GM18868 (cell line): ENCODE results near the gene ALKBH6.
A peak's percentile ranks its signal among the peaks of the same experiment; 100 is the strongest.
"Not testable (repeated sequence)": the region's sequence is repeated elsewhere in the genome, so short reads cannot be mapped to it uniquely, and the experiment has no call there.

Experiments
- ATAC-seq: cut with Tn5 transposase; IDR thresholded peaks from one replicate; pipeline ENCODE4 v1.9.1; 2021; ENCODE audit warnings: mild to moderate bottlenecking, moderate library complexity; ENCODE audit not compliant: unreplicated experiment

The ALKBH6 gene

GRCh38 chr19:36014012-36014924 is at the start of gene ALKBH6:
TSS of gene ALKBH6 (minus strand) at chr19:36014213. CDS start at chr19:36013397, 816 bp downstream.
- peak; percentile 96 for ATAC-seq

- ATAC-seq = no peak
Observed at GRCh38 chr19:36061367-36061766, 47.4 kb upstream of the ALKBH6 start.

GRCh38 chr19:36060430-36060829 is 46.4 kb upstream of the ALKBH6 start:
- no peak for ATAC-seq

GRCh38 chr19:36059180-36059910 is 45.3 kb upstream of the ALKBH6 start:
- no peak for ATAC-seq

GRCh38 chr19:36058481-36059179 is 44.6 kb upstream of the ALKBH6 start:
- no peak for ATAC-seq

GRCh38 chr19:36054733-36055686 is 41.0 kb upstream of the ALKBH6 start, which contains the start of gene WDR62:
TSS of gene WDR62 (plus strand) at chr19:36054897. CDS start at chr19:36054972, 75 bp downstream.
- ATAC-seq = peak; percentile 68

- peak; percentile 81 for ATAC-seq
Observed at GRCh38 chr19:36054119-36054732, 40.2 kb upstream of the ALKBH6 start, which contains the start of gene THAP8. TSS of gene THAP8 (minus strand) at chr19:36054285. CDS start at chr19:36054217, 68 bp downstream.

- no peak for ATAC-seq
Observed at GRCh38 chr19:36051637-36052036, 37.6 kb upstream of the ALKBH6 start.

GRCh38 chr19:36051236-36051635 is 37.2 kb upstream of the ALKBH6 start:
- no peak for ATAC-seq

GRCh38 chr19:36049080-36049698 is 35.2 kb upstream of the ALKBH6 start:
- ATAC-seq = no peak

- ATAC-seq = no peak
Observed at GRCh38 chr19:36047835-36048234, 33.8 kb upstream of the ALKBH6 start.

GRCh38 chr19:36046443-36047050 is 32.5 kb upstream of the ALKBH6 start:
- ATAC-seq = no peak

GRCh38 chr19:36043952-36044351 is 29.9 kb upstream of the ALKBH6 start:
- no peak for ATAC-seq

GRCh38 chr19:36041831-36042230 is 27.8 kb upstream of the ALKBH6 start:
- ATAC-seq = no peak

GRCh38 chr19:36041092-36041491 is 27.1 kb upstream of the ALKBH6 start:
- not testable (repeated sequence) for ATAC-seq

GRCh38 chr19:36040495-36040894 is 26.5 kb upstream of the ALKBH6 start:
- ATAC-seq = no peak

- ATAC-seq = no peak
Observed at GRCh38 chr19:36032251-36033104, 18.5 kb upstream of the ALKBH6 start, which contains the start of gene CLIP3. TSS of gene CLIP3 (minus strand) at chr19:36032873. CDS start at chr19:36032357, 516 bp downstream.

- ATAC-seq = no peak
Observed at GRCh38 chr19:36031308-36031707, 17.3 kb upstream of the ALKBH6 start.
